GM18907 (cell line): ENCODE data around the gene NMBR.
A peak's percentile ranks its signal among the peaks of the same experiment; 100 is the strongest.
"Not testable (repeated sequence)": the region's sequence is repeated elsewhere in the genome, so short reads cannot be mapped to it uniquely, and the experiment has no call there.

ENCODE experiments used
- ATAC-seq: cut with Tn5 transposase; IDR thresholded peaks from one replicate; pipeline ENCODE4 v1.9.1; 2021; ENCODE audit warnings: mild to moderate bottlenecking, moderate library complexity; ENCODE audit not compliant: unreplicated experiment

Gene NMBR

GRCh38 chr6:142071981-142072380, 74.9 kb downstream of the NMBR start:
- ATAC-seq = no peak

DNA sequence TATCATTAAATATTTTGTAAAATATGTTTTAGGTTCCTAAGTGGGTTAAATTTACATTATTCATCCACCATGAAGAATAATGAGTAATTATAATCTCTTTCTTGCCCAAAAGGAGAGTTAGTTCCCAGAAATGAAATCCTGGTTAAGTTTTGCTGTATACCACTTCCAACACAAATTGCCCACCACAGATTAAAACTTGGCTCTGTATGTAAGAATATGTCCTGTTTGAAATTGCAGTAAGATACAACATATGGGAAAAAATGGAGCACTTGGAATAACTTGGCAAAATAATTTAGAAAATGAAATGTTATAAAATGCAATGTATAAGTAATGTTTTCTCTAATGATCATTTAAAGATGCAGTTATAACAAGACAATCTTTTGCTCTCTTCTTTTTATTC, 78.5 kb downstream of the NMBR start:
- ATAC-seq = no peak

GRCh38 chr6:142062861-142063260, 84.1 kb downstream of the NMBR start:
- not testable (repeated sequence) for ATAC-seq

DNA sequence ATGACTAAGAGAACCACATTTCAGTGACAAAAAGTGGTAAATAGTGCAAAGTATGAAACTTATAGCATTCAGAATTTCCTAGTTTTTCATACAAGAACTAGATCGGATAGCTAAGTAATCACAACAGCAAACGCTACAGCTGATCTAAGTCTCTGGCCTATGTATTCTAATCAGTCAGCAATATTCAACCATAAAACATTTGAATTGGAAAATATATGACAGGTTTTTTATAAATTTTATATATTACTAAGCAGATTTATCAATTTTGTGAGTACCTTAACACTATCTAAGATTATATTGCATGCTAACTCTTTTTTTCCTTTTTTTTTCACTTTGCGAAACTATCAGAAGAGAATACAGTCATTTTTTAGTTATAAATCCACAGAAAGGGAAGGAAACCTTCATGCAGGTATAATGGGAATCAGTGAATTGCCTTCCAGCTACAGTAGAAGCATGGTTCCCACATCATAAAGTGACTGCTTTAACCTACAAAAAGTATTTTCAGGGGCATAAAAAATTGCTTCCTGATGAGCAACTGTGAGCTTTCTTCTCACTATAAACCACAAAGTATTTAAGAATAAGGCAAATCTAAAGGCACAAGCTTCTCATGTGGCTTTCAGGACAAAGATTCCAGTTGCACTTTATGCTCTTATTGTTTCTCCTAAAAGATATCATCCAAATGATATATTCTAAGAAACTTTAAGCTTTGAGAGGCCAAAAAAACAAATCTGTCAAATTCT, 88.2 kb downstream of the NMBR start:
- no peak for ATAC-seq

GRCh38 chr6:142055219-142055618, 91.7 kb downstream of the NMBR start:
- ATAC-seq = peak; percentile 99

- no peak for ATAC-seq
Measured at GRCh38 chr6:142051404-142051803, 95.5 kb downstream of the NMBR start.

DNA sequence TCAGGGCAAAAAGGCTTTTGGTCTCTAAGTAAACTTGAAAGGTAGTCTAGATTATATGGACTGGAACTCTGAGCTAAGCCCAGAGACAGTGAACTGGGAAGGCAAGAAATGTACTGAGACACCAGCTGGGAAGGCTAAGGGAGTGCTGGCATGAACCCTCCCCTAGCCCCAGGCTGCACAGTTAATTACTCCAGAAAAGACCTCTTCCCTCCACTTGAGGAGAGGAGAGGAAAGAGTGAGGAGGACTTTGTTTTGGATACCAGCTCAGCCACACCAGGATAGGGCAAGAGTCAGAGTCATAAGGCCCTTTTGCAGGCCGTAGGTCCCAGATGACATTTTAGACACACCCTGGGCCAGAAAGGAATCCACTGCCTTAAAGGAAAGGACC, 98.3 kb downstream of the NMBR start:
- no peak for ATAC-seq

- ATAC-seq = no peak
Measured at GRCh38 chr6:142047934-142048592, 98.9 kb downstream of the NMBR start.

GRCh38 chr6:142045380-142046278, 101.3 kb downstream of the NMBR start:
- no peak for ATAC-seq

- no peak for ATAC-seq
Measured at GRCh38 chr6:142035890-142036289, 111.0 kb downstream of the NMBR start.

GRCh38 chr6:142031035-142031434, 115.9 kb downstream of the NMBR start:
- no peak for ATAC-seq

DNA sequence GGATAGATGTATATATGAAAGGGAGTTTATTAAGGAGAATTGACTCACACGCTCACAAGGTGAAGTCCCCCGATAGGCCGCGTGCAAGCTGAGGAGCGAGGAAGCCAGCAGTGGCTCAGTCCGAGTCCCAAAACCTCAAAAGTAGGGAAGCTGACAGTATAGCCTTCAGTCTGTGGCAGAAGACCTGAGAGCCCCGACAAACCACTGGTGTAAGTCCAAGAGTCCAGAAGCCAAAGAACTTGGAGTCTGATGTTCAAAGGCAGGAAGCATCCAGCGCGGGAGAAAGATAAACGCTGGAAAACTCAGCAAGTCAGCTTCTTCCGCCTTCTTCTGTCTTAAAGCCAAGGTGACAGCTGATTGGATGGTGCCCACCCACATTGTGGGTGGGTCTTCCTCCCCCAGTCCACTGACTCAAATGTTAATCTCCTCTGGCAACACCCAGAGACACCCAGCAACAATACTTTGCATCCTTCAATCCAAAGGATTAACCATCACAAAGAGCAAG, 116.8 kb downstream of the NMBR start:
- ATAC-seq = no peak

DNA sequence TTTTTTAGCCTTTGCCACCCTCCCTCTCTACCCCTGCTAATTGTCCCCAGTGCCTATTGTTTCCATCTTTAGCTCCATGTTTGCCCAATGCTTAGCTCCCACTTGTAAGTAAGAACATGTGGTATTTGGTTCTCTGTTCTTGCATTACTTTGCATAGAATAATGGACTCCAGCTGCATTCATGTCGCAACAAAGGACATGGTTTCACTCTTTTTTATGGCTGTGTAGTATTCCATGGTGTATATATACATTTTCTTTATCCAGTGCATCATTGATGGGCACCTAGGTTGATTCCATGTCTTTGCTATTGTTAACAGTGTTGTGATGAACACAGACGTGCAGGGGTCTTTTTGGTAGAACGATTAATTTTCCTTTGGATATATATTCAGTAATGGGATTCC, 118.4 kb downstream of the NMBR start:
- no peak for ATAC-seq

DNA sequence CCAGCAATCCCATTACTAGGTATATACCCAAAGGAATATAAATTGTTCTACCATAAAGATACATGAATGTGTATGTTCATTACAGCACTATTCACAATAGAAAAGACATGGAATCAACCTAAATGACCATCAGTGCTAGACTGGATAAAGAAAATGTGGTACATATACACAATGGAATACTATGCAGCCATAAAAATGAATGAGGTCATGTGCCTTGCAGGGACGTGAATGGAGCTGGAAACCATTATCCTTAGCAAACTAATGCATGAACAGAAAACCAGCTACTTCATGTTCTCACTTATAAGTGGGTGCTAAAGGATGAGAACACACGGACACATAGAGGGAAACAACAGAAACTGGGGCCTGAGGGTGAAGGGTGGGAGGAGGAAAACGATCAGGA, 119.1 kb downstream of the NMBR start:
- not testable (repeated sequence) for ATAC-seq

- no peak for ATAC-seq
Measured at GRCh38 chr6:142027074-142027473, 119.8 kb downstream of the NMBR start.

- ATAC-seq = no peak
Measured at GRCh38 chr6:142026471-142026870, 120.5 kb downstream of the NMBR start.
